GM10248 (cell line): Measurements from ENCODE around the gene PLEKHA6.

Source experiments
- CTCF ChIA-PET: fragments of 300-600 bp; sonication (Branson Sonifier 250); formaldehyde crosslinking; extraction: SDS; loops from one replicate; lab custom pipeline; 2021; ENCODE audit warnings: antibody characterized with exemption; lab: Yijun Ruan, JAX
- POLR2A ChIA-PET: fragments of 350-650 bp; sonication (Branson Sonifier 250); formaldehyde crosslinking; extraction: SDS; loops from one replicate; lab custom pipeline; 2020; ENCODE audit warnings: antibody characterized with exemption; lab: Yijun Ruan, JAX
- DNase-seq: peaks from one replicate; pipeline ENCODE4 v3.0.0; 2012; ENCODE audit errors: extremely low spot score
- CTCF ChIP-seq: IDR thresholded peaks from 2 replicates; pipeline ENCODE4 v1.5.1; 2012; ENCODE audit warnings: mild to moderate bottlenecking, low read depth; ENCODE audit errors: extremely low read depth, missing control alignments, control extremely low read depth

The PLEKHA6 gene

GRCh38 chr1:204376465-204376864 lies 16.7 kb upstream of the PLEKHA6 start:
- TF ChIP-seq CTCF = no peak
- no peak for DNase-seq

GRCh38 chr1:204373911-204374310 lies 14.2 kb upstream of the PLEKHA6 start:
- CTCF ChIA-PET = interaction anchor here (2.2 to 8.7 kb wide), 3 partner anchors 12 to 211 kb away, joined by 5 to 75 read pairs (median 16); partner anchors contain the start of gene PLEKHA6

More at GRCh38 chr1:204376465-204376864, 16.7 kb upstream of the PLEKHA6 start:
- ChIA-PET POLR2A (interaction anchor here (0.6 kb wide), 1 partner anchor 20 kb away, joined by 6 read pairs; no protein-coding TSS in a partner anchor), CTCF (interaction anchor here (4.1 to 8.7 kb wide), 2 partner anchors 14 to 22 kb away, joined by 16 to 75 read pairs; partner anchors contain the start of gene PLEKHA6)

GRCh38 chr1:204370176-204370575 lies 10.4 kb upstream of the PLEKHA6 start:
- no peak for DNase-seq
- ChIA-PET CTCF (interaction anchor here (1.1 to 2.2 kb wide), 3 partner anchors 22 to 207 kb away, joined by 3 to 14 read pairs (median 3); no protein-coding TSS in a partner anchor), POLR2A (no interaction called here)
- no peak for TF ChIP-seq CTCF

More at GRCh38 chr1:204373911-204374310, 14.2 kb upstream of the PLEKHA6 start:
- POLR2A ChIA-PET = no interaction called here
- no peak for TF ChIP-seq CTCF
- no peak for DNase-seq

DNA sequence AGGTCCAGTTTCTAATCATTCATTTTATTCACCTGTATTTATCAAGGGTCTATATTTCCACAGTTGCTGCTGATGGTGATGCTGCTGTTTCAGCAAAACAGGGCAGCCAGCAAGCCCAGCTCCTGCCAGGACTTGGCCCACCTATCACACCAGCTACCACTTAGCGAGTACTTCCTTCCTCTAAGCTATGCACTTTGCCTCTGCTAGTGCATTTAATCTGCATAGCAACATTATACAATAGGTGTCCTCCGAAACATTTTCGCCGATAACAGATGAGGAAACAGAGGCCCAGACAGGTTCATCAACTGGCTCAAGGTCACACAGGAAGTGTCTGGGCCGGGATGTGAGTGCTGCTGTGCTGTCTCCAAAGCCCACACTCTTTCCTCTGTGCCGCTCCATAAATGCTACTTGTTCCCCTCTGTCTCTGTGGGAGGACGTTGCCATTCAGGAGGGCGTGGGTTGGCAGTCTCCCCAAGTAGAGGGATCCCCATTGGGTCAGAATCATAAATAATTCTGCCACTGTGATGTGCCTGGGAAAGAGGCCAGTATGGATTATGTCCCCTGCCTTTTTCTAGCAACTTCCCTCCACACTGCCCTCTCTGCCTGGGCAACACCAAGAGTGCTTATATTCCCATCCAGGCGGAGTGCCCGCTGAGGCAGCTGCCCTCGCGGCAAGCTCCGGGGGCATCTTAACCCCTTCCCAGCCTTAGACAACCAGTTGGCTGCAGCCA lies 9.4 kb upstream of the PLEKHA6 start:
- POLR2A ChIA-PET = interaction anchor here (1.1 kb wide), 1 partner anchor 29 kb away, joined by 3 read pairs; no protein-coding TSS in a partner anchor
- no peak for TF ChIP-seq CTCF
- DNase-seq = no peak
- CTCF ChIA-PET = interaction anchor here (1.2 to 2.2 kb wide), 2 partner anchors 21 to 29 kb away, joined by 3 to 14 read pairs; no protein-coding TSS in a partner anchor

DNA sequence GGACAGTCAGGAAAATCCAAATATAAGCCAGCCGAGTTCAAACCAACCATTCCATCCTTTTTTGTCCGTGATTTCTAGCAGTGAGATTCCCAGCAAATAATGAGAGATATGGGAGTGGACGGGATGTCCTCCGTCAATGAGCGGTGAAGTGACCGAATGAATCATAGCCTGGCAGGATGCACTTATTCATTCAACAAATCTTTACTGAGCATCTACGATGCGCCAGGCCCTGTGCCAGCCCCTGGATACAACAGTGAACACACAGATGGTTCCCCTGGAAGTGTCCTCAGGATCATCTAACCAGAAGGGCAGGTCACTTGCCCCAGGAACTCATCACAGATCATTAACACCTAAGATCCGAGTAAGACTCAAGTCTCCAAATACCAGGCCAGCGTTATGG lies 8.2 kb upstream of the PLEKHA6 start:
- CTCF ChIA-PET = interaction anchor here (2.0 kb wide), 1 partner anchor 14 kb away, joined by 5 read pairs; no protein-coding TSS in a partner anchor
- no peak for DNase-seq
- POLR2A ChIA-PET = no interaction called here
- no peak for TF ChIP-seq CTCF

- no peak for TF ChIP-seq CTCF
- no peak for DNase-seq
- POLR2A ChIA-PET = no interaction called here
- CTCF ChIA-PET = interaction anchor here (1.2 to 2.0 kb wide), 2 partner anchors 14 to 109 kb away, joined by 3 to 5 read pairs; no protein-coding TSS in a partner anchor
Measured at GRCh38 chr1:204367193-204367858, 7.6 kb upstream of the PLEKHA6 start.
